DMS79 (cell line): Measurements from ENCODE around the gene YPEL3.
"Not testable (repeated sequence)": the region's sequence is repeated elsewhere in the genome, so short reads cannot be mapped to it uniquely, and the experiment has no call there.

Experiments used
- DNase-seq: peaks from one replicate; lab custom pipeline; 2025; lab: John Stamatoyannopoulos, UW

YPEL3 gene, protein sequence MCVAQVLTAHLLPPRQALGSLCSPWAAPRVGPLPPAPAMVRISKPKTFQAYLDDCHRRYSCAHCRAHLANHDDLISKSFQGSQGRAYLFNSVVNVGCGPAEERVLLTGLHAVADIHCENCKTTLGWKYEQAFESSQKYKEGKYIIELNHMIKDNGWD

GRCh38 chr16:30096105-30096861, at the start of gene YPEL3:
Gene YPEL3 (minus strand): TSS chr16:30096213. CDS start chr16:30095482, 731 bp downstream.
- DNase-seq: peak; percentile 37

- DNase-seq: no peak
Observed at GRCh38 chr16:30145657-30146056, 49.6 kb upstream of the YPEL3 start.

DNA sequence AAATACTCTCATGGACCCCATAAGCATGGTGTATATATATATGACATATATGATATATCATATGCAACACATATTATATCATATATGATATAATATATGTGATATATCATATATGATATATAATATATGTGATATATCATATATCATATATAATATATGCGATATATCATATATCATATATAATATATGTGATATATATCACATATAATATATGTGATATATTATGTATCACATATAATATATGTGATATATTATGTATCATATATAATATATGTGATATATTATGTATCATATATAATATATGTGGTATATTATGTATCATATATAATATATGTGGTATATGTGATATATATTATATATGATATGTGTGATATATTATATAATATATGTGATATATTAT, 48.9 kb upstream of the YPEL3 start:
- DNase-seq: no peak

- DNase-seq: no peak
Observed at GRCh38 chr16:30144017-30144416, 48.0 kb upstream of the YPEL3 start.

DNA sequence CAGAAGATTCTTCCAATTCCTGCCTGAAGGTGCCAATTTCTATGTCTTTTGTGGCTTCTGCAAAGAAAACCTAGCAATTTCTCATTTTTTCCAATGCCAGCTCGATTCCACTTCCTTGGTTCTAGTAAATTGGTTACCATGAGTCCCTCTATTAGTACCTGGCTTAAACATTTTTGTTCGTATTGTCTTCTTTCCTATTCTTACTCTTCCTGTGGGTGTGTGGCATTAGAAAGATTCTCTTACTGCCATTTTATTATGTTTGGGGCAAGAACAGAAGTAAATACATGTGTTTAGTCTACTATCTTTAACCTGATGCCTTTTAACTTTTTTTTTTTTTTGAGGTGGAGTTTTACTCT, 47.3 kb upstream of the YPEL3 start:
- no peak for DNase-seq

GRCh38 chr16:30142672-30143346, 46.8 kb upstream of the YPEL3 start:
- no peak for DNase-seq

DNA sequence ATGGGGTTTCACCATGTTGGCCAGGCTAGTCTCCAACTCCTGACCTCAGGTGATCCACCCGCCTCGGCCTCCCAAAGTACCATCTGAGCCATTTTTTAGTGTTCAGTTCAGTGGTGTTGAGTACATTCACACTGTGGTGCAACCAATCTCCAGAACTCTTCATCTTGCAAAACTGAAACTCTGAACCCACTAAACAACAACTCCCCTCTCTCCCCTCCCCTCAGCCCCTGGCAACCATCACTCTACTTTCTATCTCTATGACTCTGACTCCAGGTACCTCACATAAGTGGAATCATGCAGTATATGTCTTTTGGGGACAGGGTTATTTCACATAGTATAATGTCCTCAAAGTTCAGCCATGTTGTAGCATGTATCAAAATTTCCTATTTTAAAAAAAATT, 45.7 kb upstream of the YPEL3 start:
- no peak for DNase-seq

DNA sequence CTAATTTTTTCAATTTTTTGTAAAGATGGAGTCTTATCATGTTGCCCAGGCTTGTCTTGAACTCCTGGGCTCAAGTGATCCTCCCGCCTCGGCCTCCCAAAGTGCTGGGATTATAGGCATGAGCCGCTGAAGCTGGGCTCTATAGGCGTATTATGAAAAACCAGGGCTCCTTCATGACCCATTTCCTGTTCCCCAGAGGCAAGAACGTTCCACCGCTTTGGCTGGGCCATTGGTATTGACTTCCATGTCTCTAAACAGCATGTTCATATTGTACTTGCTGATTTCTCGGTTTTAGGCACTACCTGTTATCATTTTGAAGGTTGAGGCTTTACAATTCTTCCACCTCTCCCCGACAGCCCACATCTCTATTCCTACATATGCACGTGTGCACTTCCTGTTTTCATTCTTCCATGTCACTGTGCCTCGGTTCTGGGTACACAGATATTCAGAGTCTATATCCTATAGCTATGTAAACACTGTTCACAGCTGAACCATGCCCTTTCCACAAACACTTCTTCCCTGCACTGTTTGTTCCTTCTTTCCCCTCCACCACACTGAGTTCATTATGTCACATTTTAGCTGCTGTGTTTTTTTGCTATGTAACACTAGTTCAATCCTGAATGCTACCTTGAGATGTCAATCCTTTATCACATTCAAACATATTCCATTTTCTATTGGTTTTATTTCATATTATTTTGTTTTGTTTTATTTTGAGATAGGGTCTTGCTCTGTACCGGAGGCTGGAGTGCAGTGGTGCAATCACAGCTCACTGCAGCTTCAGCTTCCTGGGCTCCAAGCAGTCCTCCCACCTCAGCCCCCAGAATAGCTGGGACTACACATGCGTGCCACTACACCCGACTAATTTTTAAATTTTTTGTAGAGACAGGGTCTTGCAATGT, 43.8 kb upstream of the YPEL3 start:
- DNase-seq: no peak

GRCh38 chr16:30137897-30138296, 41.9 kb upstream of the YPEL3 start:
- no peak for DNase-seq

DNA sequence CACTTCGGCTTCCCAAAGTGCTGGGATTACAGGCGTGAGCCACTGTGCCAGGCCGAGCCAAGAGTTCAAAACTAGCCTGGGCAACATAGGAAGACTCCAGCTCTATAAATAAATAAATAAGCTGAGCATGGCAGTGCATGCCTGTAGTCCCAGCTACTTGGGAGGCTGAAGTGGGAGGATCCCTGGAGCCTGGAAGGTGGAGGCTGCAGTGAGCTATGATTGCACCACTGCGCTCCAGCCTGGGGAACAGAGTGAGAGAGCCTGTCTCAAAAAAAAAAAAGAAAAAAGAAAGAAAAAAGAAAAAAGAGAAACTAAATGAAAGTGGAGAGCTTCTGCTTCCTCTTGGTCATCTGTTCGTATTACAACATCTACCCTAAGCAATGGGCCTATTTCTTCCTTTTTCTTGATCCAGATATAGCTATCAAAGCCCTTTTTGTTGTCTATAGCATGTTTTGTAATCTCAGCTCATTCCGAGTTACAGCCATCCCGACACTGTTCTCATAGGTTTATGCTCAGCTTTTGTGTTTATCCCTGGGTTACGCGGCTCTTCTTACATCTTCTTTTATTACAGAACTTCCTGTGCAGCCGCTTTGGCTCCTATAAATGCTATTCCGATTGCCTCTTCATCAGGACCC, 41.1 kb upstream of the YPEL3 start:
- no peak for DNase-seq

DNA sequence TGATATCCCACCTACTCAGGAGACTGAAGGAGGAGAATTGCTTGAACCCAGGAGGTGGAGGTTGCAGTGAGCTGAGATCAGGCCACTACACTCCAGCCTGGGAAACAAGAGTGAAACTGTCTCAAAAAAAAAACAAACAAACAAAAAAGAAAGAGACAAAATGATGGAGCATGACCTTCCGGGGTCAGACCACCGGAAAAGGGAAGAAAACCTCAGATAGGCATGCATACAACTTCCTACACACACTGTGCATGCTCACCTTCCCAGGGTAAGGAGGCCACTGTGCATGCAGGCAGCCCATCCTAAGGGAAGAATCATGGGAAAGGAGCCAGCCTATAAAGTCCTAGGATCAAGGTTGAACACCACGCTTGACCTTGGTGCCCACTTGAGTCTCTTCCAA, 36.6 kb upstream of the YPEL3 start:
- no peak for DNase-seq

DNA sequence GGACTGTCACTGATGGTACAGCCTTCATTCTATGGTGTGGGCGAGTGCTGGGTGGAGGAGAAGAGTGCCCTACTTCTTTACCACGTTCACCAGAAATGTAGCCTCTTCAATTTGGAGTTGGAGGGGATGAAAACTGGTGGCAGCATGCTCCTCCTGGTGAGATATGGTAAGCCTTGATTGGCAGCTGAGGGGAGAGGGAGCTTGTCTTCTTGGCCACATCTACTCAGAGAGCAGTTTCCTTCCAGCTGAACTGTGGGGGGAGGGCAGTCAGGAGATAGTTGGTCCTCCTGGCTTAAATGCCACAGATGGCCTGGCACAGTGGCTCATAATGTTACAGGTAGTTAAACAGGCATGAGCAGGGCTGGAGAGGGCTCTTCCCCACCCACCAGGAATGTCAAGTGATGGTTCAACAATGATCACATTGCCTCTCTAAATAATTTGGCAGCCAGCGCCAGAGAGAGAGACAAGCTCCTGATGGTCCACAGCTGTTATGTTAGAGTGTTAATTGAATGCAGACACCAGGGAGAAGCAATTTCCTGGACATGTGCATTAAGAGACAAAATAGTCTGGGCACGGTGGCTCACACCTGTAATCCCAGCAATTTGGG, 36.0 kb upstream of the YPEL3 start:
- DNase-seq: peak; percentile 83

- DNase-seq: no peak
Observed at GRCh38 chr16:30127993-30128392, 32.0 kb upstream of the YPEL3 start.

- DNase-seq: not testable (repeated sequence)
Observed at GRCh38 chr16:30125690-30126089, 29.7 kb upstream of the YPEL3 start.

- DNase-seq: no peak
Observed at GRCh38 chr16:30124985-30125379, 29.0 kb upstream of the YPEL3 start.

DNA sequence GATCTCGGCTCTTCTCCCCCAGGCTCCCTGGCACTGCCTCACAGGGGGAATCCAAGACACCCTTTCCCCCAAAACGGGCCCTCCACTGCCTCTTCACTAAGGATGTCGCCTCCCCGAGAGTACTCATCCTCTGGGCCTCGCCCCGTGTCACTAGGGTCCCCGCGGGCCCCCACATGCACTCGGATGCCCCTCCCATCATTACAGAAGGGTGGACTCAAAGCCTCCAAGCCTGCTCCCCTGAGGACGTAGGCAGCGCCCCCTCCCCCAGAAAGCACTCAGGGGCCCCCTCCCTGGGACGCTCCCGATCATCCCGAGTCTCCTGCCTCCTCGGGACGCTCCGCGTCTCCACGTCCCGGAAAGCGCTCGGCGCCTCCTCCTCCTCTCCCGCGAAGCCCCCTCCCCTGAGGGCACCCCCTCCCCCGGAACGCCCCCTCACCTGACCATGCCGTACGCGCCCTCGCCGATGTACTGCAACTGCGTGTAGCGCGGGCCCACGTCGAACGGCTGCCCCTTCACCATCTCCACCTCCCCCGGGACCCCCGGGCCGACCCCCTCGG, 26.7 kb upstream of the YPEL3 start:
- no peak for DNase-seq

DNA sequence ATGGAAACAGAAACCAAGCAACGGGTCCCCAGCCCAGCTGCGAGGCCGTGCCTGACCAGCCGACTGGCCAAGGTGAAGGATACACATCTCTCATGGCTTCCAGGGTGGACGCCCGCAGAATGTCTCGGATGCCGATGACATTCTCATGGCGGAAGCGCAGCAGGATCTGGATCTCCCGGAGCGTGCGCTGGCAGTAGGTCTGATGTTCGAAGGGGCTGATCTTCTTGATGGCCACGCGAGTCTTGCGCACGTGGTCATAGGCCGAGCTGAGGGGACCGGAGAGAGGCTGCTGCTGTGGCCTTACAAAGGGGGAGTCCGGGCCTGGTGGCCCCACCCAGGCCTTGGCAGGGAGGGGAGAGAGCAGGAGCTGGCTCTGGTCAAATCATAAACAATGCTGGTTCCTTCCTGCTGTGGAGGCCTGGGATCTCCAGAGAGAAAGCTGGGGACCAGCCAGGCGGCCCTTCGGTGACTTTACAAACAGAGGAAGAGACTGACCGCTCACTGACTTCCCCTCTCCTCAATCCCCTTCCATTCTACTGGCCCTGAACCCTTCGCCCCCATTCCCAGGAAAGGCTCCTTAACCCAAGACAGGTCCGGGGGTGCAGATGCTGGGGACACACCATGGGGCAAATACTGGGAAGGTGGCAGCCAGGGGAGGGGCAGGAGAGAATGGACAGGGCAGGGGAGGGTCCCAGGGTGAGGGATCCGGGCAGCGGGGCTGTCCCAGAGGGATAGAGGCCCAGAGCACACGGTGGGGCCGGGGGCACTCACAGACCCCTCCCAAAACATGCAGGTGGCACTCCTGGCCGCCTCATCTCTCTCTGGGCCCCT, 25.9 kb upstream of the YPEL3 start:
- DNase-seq: no peak

DNA sequence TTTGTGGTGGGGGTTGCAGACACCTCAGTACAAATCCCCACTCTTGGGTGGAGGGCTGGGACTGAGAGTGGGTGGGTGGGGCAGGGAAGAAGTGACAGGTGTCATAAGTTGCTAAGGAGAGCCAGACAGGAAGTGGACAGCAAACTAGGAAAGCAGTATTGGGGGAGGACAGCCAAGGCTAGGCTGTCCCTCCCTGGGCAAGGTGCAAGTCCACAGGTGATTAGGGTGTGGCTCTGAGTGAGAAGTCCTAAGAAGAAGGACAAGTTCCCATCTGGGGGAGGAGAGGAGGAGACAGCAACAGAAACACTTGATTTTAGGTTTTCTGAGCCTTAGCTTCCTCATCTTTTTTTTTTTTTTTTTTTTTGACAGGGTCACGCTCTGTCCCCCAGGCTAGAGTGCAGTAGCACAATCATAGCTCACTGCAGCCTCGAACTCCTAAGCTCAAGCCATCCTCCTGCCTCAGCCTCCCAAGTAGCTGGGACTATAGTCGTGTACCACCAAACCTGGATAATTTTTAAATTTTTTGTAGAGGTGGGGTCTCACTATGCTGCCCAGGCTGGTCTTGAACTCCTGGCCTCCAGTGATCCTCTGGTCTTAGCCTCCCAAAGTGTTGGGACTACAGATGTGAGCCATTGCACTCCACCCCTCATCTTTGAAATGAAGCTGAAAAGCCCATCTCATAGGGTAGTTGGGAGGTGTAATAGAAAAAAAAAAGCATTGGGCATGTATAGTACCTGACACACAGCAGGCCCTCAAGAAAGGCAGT, 24.5 kb upstream of the YPEL3 start:
- no peak for DNase-seq

DNA sequence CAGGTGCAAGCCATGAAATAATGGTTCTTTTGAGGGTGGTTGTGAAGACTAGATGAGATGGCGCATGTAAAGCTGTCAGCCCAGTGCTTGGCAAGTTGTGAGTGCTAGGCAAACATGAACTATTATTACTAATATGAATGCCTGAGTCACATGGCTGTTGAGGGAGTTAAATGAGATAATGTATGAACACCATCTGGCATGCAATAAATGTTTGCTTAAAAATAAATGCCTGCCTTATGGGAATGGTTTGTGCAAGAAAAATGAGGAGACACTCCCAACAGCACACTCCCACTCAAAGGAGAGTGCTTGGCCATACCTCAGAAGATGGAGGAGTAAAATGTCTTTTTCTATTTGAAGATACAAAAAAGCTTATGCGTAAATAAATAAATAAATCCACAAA, 23.4 kb upstream of the YPEL3 start:
- no peak for DNase-seq

GRCh38 chr16:30117768-30118167, 21.8 kb upstream of the YPEL3 start:
- no peak for DNase-seq
